ENCODE data around the gene KLHL29. TPM values are rescaled to one million over a fixed set of nuclear protein-coding genes. Genes with fewer than 3 reads are reported as not detected.

The KLHL29 gene
- polyA plus RNA-seq, 3 donors, result 0.03 TPM; not detected in 2

GRCh38 chr2:23385748-23386338 lies 864 bp downstream of the KLHL29 start:
- no peaks in the 10 kb centered on the region for H3K36me3 ChIP-seq (replicated peaks in 1 of 2; ENCODE audit: control insufficient read depth in 1 of 2, insufficient read depth in 2 of 2, low read length in 2 of 2)
- peak overlapping the region; percentile 67 for H3K4me2 ChIP-seq (replicated peaks; ENCODE audit: extremely low read depth, low read length, poor library complexity, severe bottlenecking)
- no peak overlapping the region for H3K9ac ChIP-seq (ENCODE audit: insufficient read depth, low read length, poor library complexity, severe bottlenecking)
- no peak for TF ChIP-seq CTCF (IDR thresholded peaks at IDR 0.05)
- H3K9me3 ChIP-seq (replicated peaks in 1 of 2; ENCODE audit: control insufficient read depth in 1 of 2, insufficient read depth in 1 of 2, low read length in 2 of 2), result peaks cover 0 to 15% of the 10 kb centered on the region in 2 donors
- Mint-ChIP-seq H3K4me1 (peaks cover 30% of the 10 kb centered on the region), H3K27me3 (ENCODE audit: low read depth in 3 of 3) (peaks cover 71 to 87% (median 73%) of the 10 kb centered on the region in 3 donors), H3K27ac (no peak overlapping the region), H3K36me3 (peaks cover 6 to 11% of the 10 kb centered on the region in 2 donors), H3K9me3 (peaks cover 0 to 15% (median 10%) of the 10 kb centered on the region in 7 donors), H3K4me3 (peak overlapping the region; percentile 62 to 86)
- H3K4me3 ChIP-seq (replicated peaks in 1 of 3; ENCODE audit: low read depth in 2 of 3, low read length in 3 of 3), result no peak overlapping the region
- WGBS (ENCODE audit: insufficient coverage), result 2% methylated on average over 60 of the region's 63 CpGs
- DNase-seq, result no peak
- peaks cover 75 to 85% of the 10 kb centered on the region in 2 donors for H3K27me3 ChIP-seq (ENCODE audit: control insufficient read depth in 2 of 2, insufficient read depth in 2 of 2, low read length in 2 of 2)
- no peak overlapping the region for H3K27ac ChIP-seq (ENCODE audit: low read depth in 1 of 2, low read length in 2 of 2)
- peaks cover 17 to 27% of the 10 kb centered on the region in 2 donors for H3K4me1 ChIP-seq (ENCODE audit: control insufficient read depth in 1 of 2, insufficient read depth in 2 of 2, low read length in 2 of 2)
- no peak overlapping the region for H2AFZ ChIP-seq (ENCODE audit: insufficient read depth, low read depth, low read length, poor library complexity, severe bottlenecking)
- no peaks in the 10 kb centered on the region for H4K20me1 ChIP-seq (ENCODE audit: insufficient read depth, low read length)
- intact Hi-C loops (cut with micrococcal nuclease), result no loop called here
- no peaks in the 10 kb centered on the region for H3K79me2 ChIP-seq (ENCODE audit: insufficient read depth, low read length)

- H3K27me3 Mint-ChIP-seq (ENCODE audit: low read depth in 3 of 3), result peaks cover 69 to 90% (median 76%) of the 10 kb centered on the region in 3 donors
- peaks cover 10 to 22% of the 10 kb centered on the region in 2 donors for H3K4me1 ChIP-seq (ENCODE audit: control insufficient read depth in 1 of 2, insufficient read depth in 2 of 2, low read length in 2 of 2)
- intact Hi-C loops (cut with micrococcal nuclease), result no loop called here
- no peak overlapping the region for H2AFZ ChIP-seq (ENCODE audit: insufficient read depth, low read depth, low read length, poor library complexity, severe bottlenecking)
- H3K4me3 ChIP-seq (replicated peaks in 1 of 3; ENCODE audit: low read depth in 2 of 3, low read length in 3 of 3), result no peak overlapping the region
- peak overlapping the region in 1 of 7 donors; percentile 62 for H3K27ac Mint-ChIP-seq
- no peak for TF ChIP-seq CTCF (IDR thresholded peaks at IDR 0.05)
- H3K4me2 ChIP-seq (replicated peaks; ENCODE audit: extremely low read depth, low read length, poor library complexity, severe bottlenecking), result peak overlapping the region; percentile 67
- H3K27ac ChIP-seq (ENCODE audit: low read depth in 1 of 2, low read length in 2 of 2), result no peak overlapping the region
- no peak overlapping the region for H3K9ac ChIP-seq (ENCODE audit: insufficient read depth, low read length, poor library complexity, severe bottlenecking)
- peaks cover 0 to 15% of the 10 kb centered on the region in 2 donors for H3K9me3 ChIP-seq (replicated peaks in 1 of 2; ENCODE audit: control insufficient read depth in 1 of 2, insufficient read depth in 1 of 2, low read length in 2 of 2)
- peaks cover 0 to 13% (median 10%) of the 10 kb centered on the region in 7 donors for H3K9me3 Mint-ChIP-seq
- H3K36me3 Mint-ChIP-seq, result peaks cover 6 to 11% of the 10 kb centered on the region in 2 donors
- H3K27me3 ChIP-seq (ENCODE audit: control insufficient read depth in 2 of 2, insufficient read depth in 2 of 2, low read length in 2 of 2), result peaks cover 70 to 86% of the 10 kb centered on the region in 2 donors
- peaks cover 26% of the 10 kb centered on the region for H3K4me1 Mint-ChIP-seq
- no peaks in the 10 kb centered on the region for H3K36me3 ChIP-seq (replicated peaks in 1 of 2; ENCODE audit: control insufficient read depth in 1 of 2, insufficient read depth in 2 of 2, low read length in 2 of 2)
- no peak for DNase-seq
- WGBS (ENCODE audit: insufficient coverage), result under 1% methylated on average over 84 of the region's 91 CpGs
- no peaks in the 10 kb centered on the region for H3K79me2 ChIP-seq (ENCODE audit: insufficient read depth, low read length)
- H4K20me1 ChIP-seq (ENCODE audit: insufficient read depth, low read length), result no peaks in the 10 kb centered on the region
- H3K4me3 Mint-ChIP-seq, result peak overlapping the region; percentile 37 to 86
Observed at GRCh38 chr2:23386339-23387220, 1.6 kb downstream of the KLHL29 start.
